ENCODE data around the gene RNF138.
"Not testable (repeated sequence)": the region's sequence is repeated elsewhere in the genome, so short reads cannot be mapped to it uniquely, and the experiment has no call there.

Gene RNF138

DNA sequence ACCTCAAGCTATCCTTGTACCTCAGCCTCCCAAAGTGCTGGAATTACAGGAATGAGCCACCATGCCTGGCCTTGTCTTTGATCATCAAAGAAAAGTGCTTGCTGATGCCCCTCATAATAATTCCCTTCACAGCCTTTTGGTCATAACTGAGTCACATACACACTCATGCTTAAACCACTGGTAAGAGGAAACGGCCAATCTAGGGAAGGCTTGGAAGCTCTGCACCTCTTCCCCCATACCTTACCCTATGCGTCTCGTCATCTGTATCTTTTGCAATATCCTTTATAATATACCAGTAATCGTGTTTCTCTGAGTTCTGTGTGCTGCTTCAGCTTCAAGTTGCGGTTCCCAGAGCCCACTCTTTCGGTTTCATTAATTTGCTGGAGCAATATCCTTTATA, 4.8 kb upstream of the RNF138 start:
- no peak for TF ChIP-seq CTCF (IDR thresholded peaks at IDR 0.05; ENCODE audit: borderline replicate concordance, insufficient read depth, low read depth, low read length)
- no peak overlapping the region for H3K4me3 ChIP-seq (ENCODE audit: low read depth, low read length)

DNA sequence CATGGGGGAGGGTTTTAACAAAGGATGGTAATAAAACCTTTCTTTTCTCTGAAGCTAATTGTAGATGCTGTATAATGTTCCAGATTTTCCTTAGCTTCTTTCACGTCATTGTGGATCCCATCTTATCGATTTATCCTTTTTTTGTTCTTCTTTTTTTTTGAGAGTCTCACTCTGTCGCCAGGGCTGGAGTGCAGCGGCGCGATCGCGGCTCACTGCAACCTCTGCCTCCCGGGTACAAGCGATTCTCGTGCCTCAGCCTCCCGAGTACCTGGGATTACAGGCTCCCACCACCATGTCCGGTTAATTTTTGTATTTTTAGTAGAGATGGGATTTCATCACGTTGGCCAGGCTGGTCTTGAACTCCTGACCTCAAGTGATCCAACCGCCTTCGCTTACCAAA, 843 bp upstream of the RNF138 start:
- not testable (repeated sequence) for H3K4me3 ChIP-seq (ENCODE audit: low read depth, low read length)

- H3K4me3 ChIP-seq (ENCODE audit: low read depth, low read length) = peak overlapping the region; percentile 89
- TF ChIP-seq CTCF (IDR thresholded peaks at IDR 0.05; ENCODE audit: borderline replicate concordance, insufficient read depth, low read depth, low read length) = no peak
These were observed 350 bp upstream of the RNF138 start for GRCh38 chr18:32091325-32091723.

DNA sequence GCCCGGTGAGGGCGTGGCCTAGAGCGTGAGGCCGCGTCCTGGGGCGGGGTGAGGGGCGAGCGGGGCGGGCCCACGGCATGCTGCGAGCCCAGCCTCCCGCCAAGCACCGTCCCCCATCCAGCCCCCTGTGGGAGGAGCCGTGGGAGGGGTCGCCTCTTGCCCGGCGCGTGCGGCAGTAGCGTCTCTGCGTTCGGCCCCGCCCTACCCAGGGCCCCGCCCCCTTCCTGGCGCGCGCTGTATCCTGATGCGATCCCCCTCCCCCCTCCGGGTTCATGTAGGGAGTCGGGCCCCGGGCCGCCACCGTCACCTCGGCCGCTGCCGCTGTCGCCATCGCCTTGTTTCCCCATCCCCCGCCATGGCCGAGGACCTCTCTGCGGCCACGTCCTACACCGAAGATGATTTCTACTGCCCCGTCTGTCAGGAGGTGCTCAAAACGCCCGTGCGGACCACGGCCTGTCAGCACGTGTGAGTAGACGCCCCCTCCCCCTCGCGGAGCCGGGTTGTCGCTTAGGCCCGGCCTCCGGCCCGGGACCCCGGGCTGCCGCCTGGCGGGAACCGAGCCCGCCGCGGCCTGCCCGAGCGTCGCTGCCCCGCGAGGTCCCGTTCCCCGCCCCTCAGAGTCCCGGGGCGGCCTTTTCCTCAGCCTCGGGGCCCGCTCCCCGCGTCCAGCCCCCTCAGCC, 888 bp downstream of the RNF138 start:
- no peak for TF ChIP-seq CTCF (IDR thresholded peaks at IDR 0.05; ENCODE audit: borderline replicate concordance, insufficient read depth, low read depth, low read length)
- H3K4me3 ChIP-seq (ENCODE audit: low read depth, low read length) = peak overlapping the region; percentile 89

DNA sequence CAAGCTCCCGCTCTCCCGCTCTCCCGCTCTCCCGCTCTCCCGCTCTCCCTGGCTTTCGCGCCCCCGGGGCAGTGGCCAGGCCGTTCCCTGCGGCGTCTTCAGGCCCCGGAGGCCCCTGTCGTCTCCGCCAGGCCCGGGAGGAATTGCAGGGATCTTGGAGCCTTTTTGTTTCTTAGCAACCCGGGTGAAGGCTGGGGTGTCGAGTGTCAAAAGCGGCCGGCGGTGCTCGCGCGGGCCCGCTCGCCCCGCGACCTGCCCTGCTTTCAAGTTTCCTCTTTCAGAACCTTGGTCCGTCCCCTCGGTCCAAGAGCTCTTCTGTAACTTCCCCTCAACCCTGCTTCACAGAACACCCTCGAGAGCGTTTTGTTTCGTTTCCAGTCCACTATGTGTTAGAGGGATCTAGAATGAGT, 1.4 kb downstream of the RNF138 start:
- peak overlapping the region; percentile 89 for H3K4me3 ChIP-seq (ENCODE audit: low read depth, low read length)
- TF ChIP-seq CTCF (IDR thresholded peaks at IDR 0.05; ENCODE audit: borderline replicate concordance, insufficient read depth, low read depth, low read length) = no peak

DNA sequence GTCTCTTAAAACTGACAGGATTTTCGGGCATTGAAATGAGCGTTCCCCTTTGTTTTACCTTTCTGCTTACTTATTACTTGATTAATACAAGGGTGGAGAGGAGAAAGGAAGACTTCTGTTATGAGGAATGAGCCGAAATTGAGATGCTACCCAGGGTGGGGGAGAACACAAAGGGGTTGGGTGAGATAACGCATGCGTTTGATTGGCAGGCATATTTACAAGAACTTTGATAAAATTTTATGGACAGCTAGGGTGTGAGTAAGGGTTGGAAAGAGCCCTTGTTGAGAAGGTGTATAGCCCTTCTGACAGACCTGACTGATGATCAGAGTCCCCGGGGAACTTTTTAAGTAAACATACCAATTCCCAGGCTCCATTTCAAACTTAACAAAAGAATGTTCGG, 1.8 kb downstream of the RNF138 start:
- H3K4me3 ChIP-seq (ENCODE audit: low read depth, low read length) = peak overlapping the region; percentile 89
- no peak for TF ChIP-seq CTCF (IDR thresholded peaks at IDR 0.05; ENCODE audit: borderline replicate concordance, insufficient read depth, low read depth, low read length)

DNA sequence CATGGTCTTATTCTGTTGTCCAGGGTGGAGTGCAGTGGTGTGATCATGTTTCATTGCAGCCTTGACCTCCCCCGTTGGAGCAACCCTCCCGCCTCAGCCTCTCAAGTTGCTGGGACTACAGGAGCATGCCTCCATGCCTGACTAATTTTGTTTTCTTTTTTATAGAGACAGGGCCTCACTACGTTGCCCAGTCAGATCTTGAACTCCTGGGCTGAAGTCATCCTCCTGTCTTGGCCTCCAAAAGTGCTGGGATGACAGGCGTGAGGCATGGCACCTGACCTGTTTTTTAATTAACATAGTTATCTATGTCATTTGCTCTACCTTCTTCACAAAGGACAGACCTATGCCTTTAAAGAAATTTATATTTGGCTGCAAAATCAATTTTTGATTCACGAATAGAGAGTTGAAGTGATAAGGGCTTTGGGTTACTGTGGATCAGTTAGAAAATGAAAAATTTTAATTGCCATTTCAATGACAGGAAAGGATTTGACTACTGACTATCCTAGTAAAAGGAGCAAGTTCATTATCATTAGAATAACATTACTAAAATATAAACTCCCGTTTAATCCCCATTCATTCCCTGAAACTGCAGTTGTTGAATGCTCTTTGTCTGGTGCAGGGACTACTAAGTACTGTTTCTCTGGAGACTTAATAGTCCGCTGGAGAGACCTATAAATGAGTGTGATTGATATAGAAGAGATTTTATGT, 3.7 kb downstream of the RNF138 start:
- no peak for TF ChIP-seq CTCF (IDR thresholded peaks at IDR 0.05; ENCODE audit: borderline replicate concordance, insufficient read depth, low read depth, low read length)
- H3K4me3 ChIP-seq (ENCODE audit: low read depth, low read length) = no peak overlapping the region

Measured in GM12875 (cell line).